HCT116 (cell line): Measurements from ENCODE around the gene PRPF40B.

Experiments used
- CTCF ChIP-seq, 3 experiments: fragments of 200-600 bp in 1 of 3; sonication (generic) in 1 of 3; IDR thresholded peaks in 2 of 3; conservative IDR thresholded peaks in 1 of 3; 2 replicates each; pipeline ENCODE4 v1.5.1; 2012 to 2017; ENCODE audit warnings: low read depth in 2 of 3, low read length in 2 of 3, antibody characterized with exemption in 1 of 3, borderline replicate concordance in 1 of 3, control low read depth in 1 of 3, mild to moderate bottlenecking in 1 of 3, mixed read lengths in 1 of 3, mixed run types in 1 of 3, moderate library complexity in 1 of 3; ENCODE audit not compliant: insufficient read depth in 1 of 3
- EZH2 ChIP-seq: fragments of 200-600 bp; sonication (generic); IDR thresholded peaks from 2 replicates; pipeline ENCODE4 v1.6.1; 2017; ENCODE audit warnings: antibody characterized with exemption, mixed run types
- EZH2phosphoT487 ChIP-seq: fragments of 200-600 bp; IDR thresholded peaks from 2 replicates; pipeline ENCODE4 v1.6.1; 2018; ENCODE audit warnings: antibody characterized with exemption, borderline replicate concordance
- MAX ChIP-seq: IDR thresholded peaks from 2 replicates; pipeline ENCODE4 v1.6.1; 2012
- REST ChIP-seq: IDR thresholded peaks from 2 replicates; pipeline ENCODE4 v1.6.1; 2012; ENCODE audit warnings: low read depth

- TF ChIP-seq MAX, result no peak
- no peak for TF ChIP-seq CTCF (IDR thresholded peaks at IDR 0.05 in 2 of 3, conservative IDR thresholded peaks at IDR 0.05 in 1 of 3; ENCODE audit: borderline replicate concordance in 1 of 3, insufficient read depth in 1 of 3, low read depth in 2 of 3, low read length in 2 of 3)
- TF ChIP-seq EZH2phosphoT487, result no peak
- TF ChIP-seq EZH2, result no peak
- TF ChIP-seq REST, result no peak
Observed at GRCh38 chr12:49678711-49679110, 55.4 kb downstream of the PRPF40B start.
